Mucosa of descending colon (tissue), 3 donors: ENCODE data around the gene TRAIP. TPM values are rescaled to one million over a fixed set of nuclear protein-coding genes. Genes with fewer than 3 reads are reported as not detected.

Source experiments
- ATAC-seq: fragments of 200-7000 bp; cut with Tn5 transposase; one replicate; pipeline ENCODE4 v1.9.1; 2020; ENCODE audit warnings: mild to moderate bottlenecking, moderate library complexity
- DNase-seq, 3 donors: peaks; one replicate each; pipeline ENCODE4 v3.0.0-alpha.2; 2020
- H3K36me3 ChIP-seq: fragments of 200-600 bp; one replicate; pipeline ENCODE4 v1.8.0; 2021; ENCODE audit warnings: low read depth, mild to moderate bottlenecking
- H3K4me1 ChIP-seq: fragments of 200-600 bp; one replicate; pipeline ENCODE4 v1.8.0; 2021; ENCODE audit warnings: low read depth, mild to moderate bottlenecking
- H3K4me3 ChIP-seq: fragments of 200-600 bp; one replicate; pipeline ENCODE4 v1.8.0; 2021; ENCODE audit warnings: mild to moderate bottlenecking
- H3K9me3 ChIP-seq: fragments of 200-600 bp; one replicate; pipeline ENCODE4 v1.8.0; 2021; ENCODE audit warnings: mild to moderate bottlenecking
- CTCF ChIP-seq: fragments of 200-600 bp; IDR thresholded peaks from one replicate; pipeline ENCODE4 v1.8.0; 2022; ENCODE audit warnings: antibody characterized with exemption, mild to moderate bottlenecking
- intact Hi-C, 2 donors: fragments of 100-400 bp; cut with DNase I in 1 of 2; cut with micrococcal nuclease in 1 of 2; formaldehyde crosslinking; loops; one replicate each; pipeline versions ENCODE4 v1.11.0 to v1.11.1; 2022; cut with DNase I, micrococcal nuclease
- total RNA-seq, 3 donors: library from RNA; stranded (reverse); fragmentation: NEBNext Ultra II Directional in 2 of 3; extraction: Animal tissue kit (Norgen Biotek cat#: 25700) in 2 of 3; gene quantifications; one replicate each; pipeline versions ENCODE4 v1.2.1 to v1.2.4, GENCODE V29; 2021 to 2023
- donor health status: DM: no; HTN: no; CAD: no; lungs with moderate emphysema.
- donor health status: DM: no; HTN: no; CAD: no.
- donor health status: DM: no; HTN: yes; CAD: no.

Gene TRAIP
- total RNA-seq, 3 donors from 2014 or later, result 2.6 to 5.4 (median 4.0) TPM

- intact Hi-C loops, result loop anchor here (5.0 kb wide), 2 partner anchors 38 to 43 kb away; no protein-coding TSS in a partner anchor
Observed at GRCh38 chr3:49799761-49800160, 56.6 kb downstream of the TRAIP start, which contains the start of gene CDHR4. CDHR4 (minus strand) TSS chr3:49799873; CDS start chr3:49799812, 61 bp downstream.

DNA sequence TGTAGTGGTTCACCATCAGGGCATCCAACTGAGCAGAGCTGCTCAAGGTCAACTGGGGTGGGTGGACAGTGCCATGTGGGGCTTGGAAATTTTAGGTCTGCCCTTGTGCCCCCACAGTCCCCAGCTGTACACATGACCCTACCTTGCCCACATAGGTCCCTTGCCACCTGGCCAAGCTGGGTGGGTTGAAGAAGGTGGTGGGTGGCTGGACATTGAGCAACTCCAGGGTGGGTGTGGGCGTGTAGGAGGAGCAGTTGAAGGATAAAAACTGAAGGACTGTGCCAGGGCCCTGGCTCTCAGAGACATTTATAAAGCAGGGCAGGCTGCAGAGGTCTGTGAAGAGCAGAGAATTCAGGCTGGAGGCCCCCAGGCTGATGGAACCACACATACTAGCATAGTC, 57.3 kb downstream of the TRAIP start:
- H3K4me1 ChIP-seq, result peaks cover 7% of the 10 kb centered on the region
- no peak for TF ChIP-seq CTCF
- no peaks in the 10 kb centered on the region for H3K36me3 ChIP-seq
- ATAC-seq, result no peak
- no peak overlapping the region for H3K4me3 ChIP-seq
- peak in 1 of 3 donors; percentile 7 for DNase-seq
- no peaks in the 10 kb centered on the region for H3K9me3 ChIP-seq
- intact Hi-C loops, result no loop called here

More at GRCh38 chr3:49799761-49800160, 56.6 kb downstream of the TRAIP start, which contains the start of gene CDHR4:
- no peak within 1 kb of the TSS for H3K4me3 ChIP-seq
- no peaks in the 10 kb centered on the region for H3K9me3 ChIP-seq
- no peaks in the 10 kb centered on the region for H3K36me3 ChIP-seq
- DNase-seq (no peak), ATAC-seq (no peak)
- peaks cover 8% of the 10 kb centered on the region for H3K4me1 ChIP-seq
- TF ChIP-seq CTCF, result no peak

GRCh38 chr3:49794926-49795905, 61.1 kb downstream of the TRAIP start:
- H3K36me3 ChIP-seq, result no peaks in the 10 kb centered on the region
- no peaks in the 10 kb centered on the region for H3K9me3 ChIP-seq
- no peak overlapping the region for H3K4me3 ChIP-seq
- ATAC-seq, result no peak
- DNase-seq, result no peak
- no peaks in the 10 kb centered on the region for H3K4me1 ChIP-seq
- TF ChIP-seq CTCF, result no peak
- intact Hi-C loops, result no loop called here

DNA sequence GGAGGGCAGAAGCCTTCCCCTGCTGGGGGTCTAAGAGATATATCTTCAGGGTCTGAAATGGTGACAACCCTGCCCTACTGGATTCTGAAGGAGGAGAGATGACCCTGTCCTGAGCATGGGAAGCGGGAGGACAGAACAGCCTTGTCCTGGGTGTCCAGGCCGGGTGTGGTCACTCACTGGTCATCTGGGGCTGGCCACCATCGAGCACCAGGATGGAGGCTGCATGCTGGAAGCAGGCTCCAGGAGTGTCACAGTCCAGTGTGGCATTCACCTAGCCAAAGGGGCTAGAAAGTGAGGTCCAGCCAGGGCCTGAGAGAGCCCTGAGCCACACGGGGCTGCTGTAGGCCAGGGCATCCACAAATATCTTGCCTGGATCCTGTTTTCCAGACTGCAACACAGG, 61.9 kb downstream of the TRAIP start:
- ATAC-seq (no peak), DNase-seq (no peak)
- no peak for TF ChIP-seq CTCF
- H3K4me3 ChIP-seq, result no peak overlapping the region
- H3K36me3 ChIP-seq, result no peaks in the 10 kb centered on the region
- no peaks in the 10 kb centered on the region for H3K9me3 ChIP-seq
- intact Hi-C loops, result no loop called here
- no peaks in the 10 kb centered on the region for H3K4me1 ChIP-seq

GRCh38 chr3:49793486-49794085, 62.8 kb downstream of the TRAIP start:
- intact Hi-C loops, result no loop called here
- H3K4me1 ChIP-seq, result no peaks in the 10 kb centered on the region
- no peak for DNase-seq

More at GRCh38 chr3:49793486-49794085, 62.8 kb downstream of the TRAIP start:
- no peak for TF ChIP-seq CTCF
- H3K4me3 ChIP-seq, result no peak overlapping the region
- ATAC-seq, result no peak
- H3K36me3 ChIP-seq, result no peaks in the 10 kb centered on the region
- no peaks in the 10 kb centered on the region for H3K9me3 ChIP-seq
